ENCODE measurements around the gene CPZ.
"Not testable (repeated sequence)": the region's sequence is repeated elsewhere in the genome, so short reads cannot be mapped to it uniquely, and the experiment has no call there.

- TF ChIP-seq, protein P1, sequence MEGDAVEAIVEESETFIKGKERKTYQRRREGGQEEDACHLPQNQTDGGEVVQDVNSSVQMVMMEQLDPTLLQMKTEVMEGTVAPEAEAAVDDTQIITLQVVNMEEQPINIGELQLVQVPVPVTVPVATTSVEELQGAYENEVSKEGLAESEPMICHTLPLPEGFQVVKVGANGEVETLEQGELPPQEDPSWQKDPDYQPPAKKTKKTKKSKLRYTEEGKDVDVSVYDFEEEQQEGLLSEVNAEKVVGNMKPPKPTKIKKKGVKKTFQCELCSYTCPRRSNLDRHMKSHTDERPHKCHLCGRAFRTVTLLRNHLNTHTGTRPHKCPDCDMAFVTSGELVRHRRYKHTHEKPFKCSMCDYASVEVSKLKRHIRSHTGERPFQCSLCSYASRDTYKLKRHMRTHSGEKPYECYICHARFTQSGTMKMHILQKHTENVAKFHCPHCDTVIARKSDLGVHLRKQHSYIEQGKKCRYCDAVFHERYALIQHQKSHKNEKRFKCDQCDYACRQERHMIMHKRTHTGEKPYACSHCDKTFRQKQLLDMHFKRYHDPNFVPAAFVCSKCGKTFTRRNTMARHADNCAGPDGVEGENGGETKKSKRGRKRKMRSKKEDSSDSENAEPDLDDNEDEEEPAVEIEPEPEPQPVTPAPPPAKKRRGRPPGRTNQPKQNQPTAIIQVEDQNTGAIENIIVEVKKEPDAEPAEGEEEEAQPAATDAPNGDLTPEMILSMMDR (IDR thresholded peaks at IDR 0.05; ENCODE audit: low read length) = not testable (repeated sequence)
- TF ChIP-seq EZH2 (IDR thresholded peaks at IDR 0.05; ENCODE audit: borderline replicate concordance, low read length) = not testable (repeated sequence)
These were observed 61.6 kb downstream of the CPZ start for GRCh38 chr4:8654139-8654538.

All from OCI-LY1 (cell line).